BLaER1 treated with 17β-estradiol and CSF1 and Interleukin-3, amounts not matched to agents 10 nM and 100 nM (cell line): Measurements from ENCODE around the gene UQCRC2.
A peak's percentile ranks its signal among the peaks of the same experiment; 100 is the strongest.
"Not testable (repeated sequence)": the region's sequence is repeated elsewhere in the genome, so short reads cannot be mapped to it uniquely, and the experiment has no call there.

Source experiments
- H3K27ac ChIP-seq, 11 experiments: shearing (Covaris generic); formaldehyde crosslinking; 2 replicates each; pipeline ENCODE4 v1.8.1; 2022
- H3K27me3 ChIP-seq, 11 experiments: shearing (Covaris generic); formaldehyde crosslinking; 2 replicates each; pipeline ENCODE4 v1.8.1; 2022
- H3K36me3 ChIP-seq, 11 experiments: shearing (Covaris generic); formaldehyde crosslinking; 2 replicates each; pipeline ENCODE4 v1.8.1; 2022
- H3K4me1 ChIP-seq, 10 experiments: shearing (Covaris generic); formaldehyde crosslinking; 2 replicates each; pipeline ENCODE4 v1.8.1; 2022
- H3K4me2 ChIP-seq, 11 experiments: shearing (Covaris generic); formaldehyde crosslinking; 2 replicates each; pipeline ENCODE4 v1.8.1; 2022
- H3K4me3 ChIP-seq, 10 experiments: shearing (Covaris generic); formaldehyde crosslinking; 2 replicates each; pipeline ENCODE4 v1.8.1; 2022
- H3K9ac ChIP-seq, 11 experiments: shearing (Covaris generic); formaldehyde crosslinking; 2 replicates each; pipeline ENCODE4 v1.8.1; 2022
- H3K9me3 ChIP-seq, 11 experiments: shearing (Covaris generic); formaldehyde crosslinking; replicated peaks in 1 of 11; 2 replicates each; pipeline ENCODE4 v1.8.1; 2022
- H4K20me1 ChIP-seq, 11 experiments: shearing (Covaris generic); formaldehyde crosslinking; 2 replicates each; pipeline ENCODE4 v1.8.1; 2022
- Cebpa-rat ChIP-seq, 11 experiments: shearing (Covaris generic); IDR thresholded peaks; 2 replicates each; pipeline ENCODE4 v1.8.1; 2022

UQCRC2 gene

GRCh38 chr16:21952793-21953540 lies at the start of gene UQCRC2:
TSS of gene UQCRC2 (plus strand) at chr16:21953361. CDS start at chr16:21953424, 63 bp downstream.
- H3K9ac ChIP-seq = peak within 1 kb of the TSS; percentile 88 to 98 (median 94)
- peak within 1 kb of the TSS; percentile 77 to 96 (median 86) for H3K4me3 ChIP-seq
- peak within 1 kb of the TSS; percentile 94 to 100 (median 97) for H3K27ac ChIP-seq
- peaks cover 31 to 66% (median 50%) of the 10 kb centered on the region in 11 experiments; a peak in 20 of 22 replicates for H4K20me1 ChIP-seq
- peak within 1 kb of the TSS; percentile 82 to 98 (median 96) for H3K4me2 ChIP-seq
- H3K36me3 ChIP-seq = peaks cover 22 to 30% (median 26%) of the 10 kb centered on the region in 11 experiments
- H3K4me1 ChIP-seq = peaks cover 44 to 64% (median 52%) of the 10 kb centered on the region in 10 experiments
- no peak for TF ChIP-seq Cebpa-rat (IDR thresholded peaks at IDR 0.05)
- H3K9me3 ChIP-seq = no peaks in the 10 kb centered on the region
- H3K27me3 ChIP-seq = no peaks in the 10 kb centered on the region

GRCh38 chr16:21932650-21933049 lies 20.5 kb upstream of the UQCRC2 start:
- H3K36me3 ChIP-seq, H3K9ac ChIP-seq, H4K20me1 ChIP-seq, H3K4me2 ChIP-seq, H3K27ac ChIP-seq, H3K4me3 ChIP-seq, H3K4me1 ChIP-seq, H3K9me3 ChIP-seq, H3K27me3 ChIP-seq: not testable (repeated sequence)

DNA sequence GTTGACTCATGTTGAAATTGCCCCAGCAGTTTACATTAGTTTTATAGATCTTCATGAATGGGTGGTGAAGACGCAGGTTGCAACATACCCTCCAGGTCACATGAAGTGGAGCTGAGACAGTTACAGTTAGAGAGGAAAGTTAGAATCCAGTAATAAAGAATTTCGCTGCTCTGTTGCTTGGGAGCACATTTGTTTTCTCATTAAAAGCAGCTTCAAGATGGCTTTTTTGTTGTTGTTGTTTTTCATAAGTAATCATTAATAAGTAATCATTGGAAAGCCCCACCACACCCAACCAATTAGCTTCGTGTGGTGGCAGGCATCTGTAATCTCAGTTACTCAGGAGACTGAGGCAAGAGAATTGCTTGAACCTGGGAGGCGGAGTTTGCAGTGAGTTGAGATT lies 19.8 kb upstream of the UQCRC2 start:
- H3K27me3 ChIP-seq, H3K4me1 ChIP-seq: not testable (repeated sequence)

DNA sequence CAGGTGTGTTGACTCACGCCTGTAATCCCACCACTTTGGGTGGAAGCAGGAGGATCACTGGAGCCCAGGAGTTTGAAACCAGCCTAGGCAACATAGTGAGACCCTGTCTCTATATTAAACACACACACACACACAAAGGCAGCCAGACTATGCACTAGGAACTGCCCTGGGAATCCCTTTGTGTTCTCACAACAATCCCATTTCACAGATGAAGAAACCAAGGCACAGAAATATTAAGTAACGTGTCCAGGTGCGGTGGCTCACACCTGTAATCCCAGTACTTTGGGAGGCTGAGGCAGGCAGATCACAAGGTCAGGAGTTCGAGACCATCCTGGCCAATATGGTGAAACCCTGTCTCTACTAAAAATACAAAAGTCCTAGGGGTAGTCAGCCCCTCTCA lies 19.4 kb upstream of the UQCRC2 start:
- not testable (repeated sequence) for H3K9ac ChIP-seq

More for the DNA sequence above, 19.8 kb upstream of the UQCRC2 start:
- H3K9me3 ChIP-seq, H3K9ac ChIP-seq, H3K36me3 ChIP-seq, H3K4me3 ChIP-seq, H4K20me1 ChIP-seq, H3K27ac ChIP-seq, H3K4me2 ChIP-seq: not testable (repeated sequence)

GRCh38 chr16:21936216-21936615 lies 16.9 kb upstream of the UQCRC2 start:
- not testable (repeated sequence) for H4K20me1 ChIP-seq, H3K27me3 ChIP-seq, H3K4me3 ChIP-seq, H3K9me3 ChIP-seq, H3K36me3 ChIP-seq, H3K4me1 ChIP-seq, H3K9ac ChIP-seq, H3K27ac ChIP-seq
- peak overlapping the region in 1 of 11 experiments; percentile 17; a peak in 1 of 22 replicates for H3K4me2 ChIP-seq

More for the DNA sequence above, 19.4 kb upstream of the UQCRC2 start:
- not testable (repeated sequence) for H3K4me2 ChIP-seq, H3K4me1 ChIP-seq, H3K27me3 ChIP-seq, H4K20me1 ChIP-seq, H3K36me3 ChIP-seq, H3K4me3 ChIP-seq, H3K27ac ChIP-seq, H3K9me3 ChIP-seq

DNA sequence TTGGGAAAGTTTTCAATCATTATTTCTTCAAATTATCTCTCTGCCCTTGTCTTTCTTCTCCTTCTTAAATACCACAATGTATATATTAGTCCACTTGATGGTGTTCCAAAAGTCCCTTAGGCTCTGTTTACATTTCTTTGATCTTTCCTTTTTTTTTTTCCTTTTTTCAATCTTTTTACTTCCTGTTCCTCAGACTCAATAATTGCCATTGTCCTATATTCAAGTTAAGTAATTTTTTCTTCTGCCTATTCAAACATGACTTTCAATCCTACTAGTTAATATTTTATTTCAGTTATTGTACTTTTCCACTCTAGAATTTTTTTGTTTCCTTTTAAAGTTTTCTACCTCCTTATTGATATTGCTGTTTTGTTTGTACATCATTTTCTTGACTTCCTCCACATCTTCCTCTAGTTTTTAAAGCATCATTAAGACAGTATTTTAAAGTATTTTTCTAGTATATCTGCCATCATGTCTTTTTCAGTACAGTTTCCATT lies 15.8 kb upstream of the UQCRC2 start:
- Histone ChIP-seq H3K27ac (no peak overlapping the region), H4K20me1 (no peaks in the 10 kb centered on the region), H3K9ac (no peak overlapping the region), H3K4me2 (no peak overlapping the region), H3K27me3 (no peaks in the 10 kb centered on the region), H3K9me3 (no peaks in the 10 kb centered on the region), H3K4me3 (no peak overlapping the region), H3K36me3 (no peaks in the 10 kb centered on the region), H3K4me1 (peaks cover 0 to 6% (median 0%) of the 10 kb centered on the region in 10 experiments; a peak in 3 of 20 replicates)
- no peak for TF ChIP-seq Cebpa-rat (IDR thresholded peaks at IDR 0.05)

DNA sequence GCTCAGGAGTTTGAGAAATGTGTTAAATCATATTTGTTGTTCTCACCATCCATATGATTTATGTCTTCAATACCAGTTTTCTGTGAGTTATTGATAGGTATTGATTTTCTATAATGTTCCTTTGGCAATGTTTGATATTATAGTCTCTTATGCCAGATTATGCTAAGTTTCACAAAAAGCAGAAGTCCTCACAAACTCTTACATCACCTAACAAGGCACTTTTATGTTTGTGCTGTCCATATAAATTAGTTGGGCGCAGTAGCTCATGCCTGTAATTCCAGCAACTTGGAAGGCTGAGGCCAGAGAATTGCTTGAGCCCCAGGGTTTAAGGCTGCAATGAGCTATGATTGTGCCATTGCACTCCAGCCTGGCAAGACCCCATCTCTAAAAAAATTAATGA lies 12.6 kb upstream of the UQCRC2 start:
- no peaks in the 10 kb centered on the region for H3K27me3 ChIP-seq
- H3K4me3 ChIP-seq = no peak overlapping the region
- no peak overlapping the region for H3K9ac ChIP-seq
- H3K4me1 ChIP-seq = peaks cover 0 to 6% (median 0%) of the 10 kb centered on the region in 10 experiments; a peak in 2 of 20 replicates
- H4K20me1 ChIP-seq = no peaks in the 10 kb centered on the region
- 0 out of 22 replicates have a peak, but pooled peaks cover 0 to 3% (median 0%) of the 10 kb centered on the region in 11 experiments for H3K9me3 ChIP-seq
- H3K4me2 ChIP-seq = no peak overlapping the region
- H3K27ac ChIP-seq = no peak overlapping the region
- peaks cover 0 to 9% (median 0%) of the 10 kb centered on the region in 11 experiments; a peak in 2 of 22 replicates for H3K36me3 ChIP-seq
- no peak for TF ChIP-seq Cebpa-rat (IDR thresholded peaks at IDR 0.05)

DNA sequence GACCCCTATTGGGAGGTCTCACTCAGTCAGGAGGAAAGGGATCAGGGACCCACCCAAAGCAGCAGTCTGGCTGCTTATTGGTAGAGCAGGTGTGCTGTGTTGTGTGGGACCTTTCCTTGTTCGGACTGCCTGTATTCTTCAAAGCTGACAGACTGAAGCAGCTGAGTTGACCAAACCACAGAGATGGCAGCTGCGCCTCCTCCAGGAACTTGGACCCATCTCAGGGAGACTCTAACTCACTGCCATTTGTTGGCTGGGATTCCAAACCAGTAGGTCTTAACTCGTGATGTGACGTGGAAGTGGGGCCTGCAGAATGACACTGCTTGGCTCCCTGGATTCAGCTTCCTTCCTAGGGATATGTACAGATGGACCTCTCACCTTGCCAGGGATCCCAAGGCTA lies 9.6 kb upstream of the UQCRC2 start:
- Histone ChIP-seq H3K4me3 (no peak overlapping the region), H3K9me3 (0 out of 22 replicates have a peak, but pooled peaks cover 0 to 3% (median 0%) of the 10 kb centered on the region in 11 experiments), H3K4me2 (no peak overlapping the region), H3K27me3 (no peaks in the 10 kb centered on the region), H4K20me1 (no peaks in the 10 kb centered on the region), H3K27ac (no peak overlapping the region), H3K4me1 (peaks cover 0 to 5% (median 4%) of the 10 kb centered on the region in 10 experiments; a peak in 15 of 20 replicates), H3K9ac (no peak overlapping the region), H3K36me3 (peaks cover 0 to 9% (median 0%) of the 10 kb centered on the region in 11 experiments; a peak in 2 of 22 replicates)
- no peak for TF ChIP-seq Cebpa-rat (IDR thresholded peaks at IDR 0.05)

DNA sequence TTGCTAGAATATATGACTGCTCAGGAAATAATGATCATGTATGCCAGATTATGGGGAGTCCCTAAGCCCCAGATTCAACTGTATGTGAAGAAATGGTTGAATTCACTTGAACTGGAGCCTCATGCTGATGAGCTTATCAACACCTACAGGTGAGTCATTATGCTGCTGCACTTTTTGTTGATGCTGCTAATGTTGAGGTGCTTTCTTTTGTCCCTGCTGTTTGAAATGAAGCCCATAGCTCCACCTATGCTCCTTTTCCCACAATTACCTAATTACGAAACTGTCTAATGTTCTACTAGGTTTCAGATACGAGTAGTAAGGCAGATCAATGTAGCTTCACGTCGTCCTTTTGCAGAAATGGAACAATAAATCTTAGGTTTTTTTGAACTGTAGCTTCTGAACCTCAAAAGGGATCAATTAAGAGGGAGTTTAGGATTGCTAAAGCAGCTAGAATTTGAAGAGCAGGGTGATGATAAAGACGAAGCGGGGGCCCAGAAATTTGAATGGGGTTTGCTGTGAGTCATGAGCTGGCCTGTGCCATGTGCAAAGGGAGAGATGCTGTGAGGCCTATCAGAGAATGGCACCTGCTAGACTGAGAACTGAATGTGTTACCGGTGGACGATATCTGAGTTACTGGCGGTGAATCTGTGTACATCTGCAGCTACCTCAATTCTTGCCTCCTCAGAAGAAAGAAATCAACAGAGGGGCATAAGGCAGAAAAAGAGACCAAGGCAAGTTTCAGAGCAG lies 6.1 kb upstream of the UQCRC2 start:
- no peak for TF ChIP-seq Cebpa-rat (IDR thresholded peaks at IDR 0.05)
- H3K9me3 ChIP-seq = 0 out of 22 replicates have a peak, but pooled peaks cover 0 to 3% (median 0%) of the 10 kb centered on the region in 11 experiments
- H3K4me2 ChIP-seq = no peak overlapping the region
- H3K27me3 ChIP-seq = no peaks in the 10 kb centered on the region
- no peak overlapping the region for H3K9ac ChIP-seq
- no peak overlapping the region for H3K4me3 ChIP-seq
- H3K27ac ChIP-seq = no peak overlapping the region
- H3K36me3 ChIP-seq = peaks cover 0 to 9% (median 0%) of the 10 kb centered on the region in 11 experiments; a peak in 2 of 22 replicates
- peaks cover 26 to 40% (median 36%) of the 10 kb centered on the region in 10 experiments for H3K4me1 ChIP-seq
- peaks cover 8 to 24% (median 17%) of the 10 kb centered on the region in 11 experiments; a peak in 17 of 22 replicates for H4K20me1 ChIP-seq
